ENCODE measurements around the gene TIMM22. TPM values are rescaled to one million over a fixed set of nuclear protein-coding genes. Genes with fewer than 3 reads are reported as not detected.

Gene TIMM22
- total RNA-seq, 1 donor from 2014 or later, result 14.1 TPM

DNA sequence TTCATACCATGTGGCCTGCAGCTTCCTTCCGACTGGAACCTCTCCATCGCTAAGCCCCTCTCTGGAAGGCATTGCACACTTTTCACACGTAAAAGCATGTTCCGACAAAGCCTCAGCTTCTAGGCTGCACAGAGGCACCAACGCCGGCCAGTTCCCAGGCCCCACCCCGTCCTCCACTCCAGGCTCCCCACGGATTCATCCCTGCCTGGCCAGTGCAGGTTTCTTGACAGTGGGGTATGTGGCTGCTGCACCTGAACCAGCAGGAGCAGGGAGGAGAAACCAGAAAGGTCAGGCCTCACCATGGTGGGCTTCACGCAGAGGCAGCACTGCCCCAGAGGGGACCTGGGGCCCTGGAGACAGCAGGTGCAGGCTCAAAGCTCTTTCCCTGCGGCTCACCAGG, 14.2 kb downstream of the TIMM22 start:
- no peak overlapping the region for H3K27ac Mint-ChIP-seq
- no peak for DNase-seq (ENCODE audit: low spot score, unreplicated experiment)
- no peak overlapping the region for H3K4me3 Mint-ChIP-seq (ENCODE audit: low read depth)
- no peaks in the 10 kb centered on the region for H3K4me1 Mint-ChIP-seq (ENCODE audit: low read depth)
- peaks cover 1% of the 10 kb centered on the region for H3K36me3 Mint-ChIP-seq (ENCODE audit: insufficient read depth)
- H3K9me3 Mint-ChIP-seq (ENCODE audit: low read depth), result no peaks in the 10 kb centered on the region
- H3K27me3 Mint-ChIP-seq, result no peaks in the 10 kb centered on the region
- TF ChIP-seq CTCF (IDR thresholded peaks at IDR 0.05; ENCODE audit: unreplicated experiment), result no peak

DNA sequence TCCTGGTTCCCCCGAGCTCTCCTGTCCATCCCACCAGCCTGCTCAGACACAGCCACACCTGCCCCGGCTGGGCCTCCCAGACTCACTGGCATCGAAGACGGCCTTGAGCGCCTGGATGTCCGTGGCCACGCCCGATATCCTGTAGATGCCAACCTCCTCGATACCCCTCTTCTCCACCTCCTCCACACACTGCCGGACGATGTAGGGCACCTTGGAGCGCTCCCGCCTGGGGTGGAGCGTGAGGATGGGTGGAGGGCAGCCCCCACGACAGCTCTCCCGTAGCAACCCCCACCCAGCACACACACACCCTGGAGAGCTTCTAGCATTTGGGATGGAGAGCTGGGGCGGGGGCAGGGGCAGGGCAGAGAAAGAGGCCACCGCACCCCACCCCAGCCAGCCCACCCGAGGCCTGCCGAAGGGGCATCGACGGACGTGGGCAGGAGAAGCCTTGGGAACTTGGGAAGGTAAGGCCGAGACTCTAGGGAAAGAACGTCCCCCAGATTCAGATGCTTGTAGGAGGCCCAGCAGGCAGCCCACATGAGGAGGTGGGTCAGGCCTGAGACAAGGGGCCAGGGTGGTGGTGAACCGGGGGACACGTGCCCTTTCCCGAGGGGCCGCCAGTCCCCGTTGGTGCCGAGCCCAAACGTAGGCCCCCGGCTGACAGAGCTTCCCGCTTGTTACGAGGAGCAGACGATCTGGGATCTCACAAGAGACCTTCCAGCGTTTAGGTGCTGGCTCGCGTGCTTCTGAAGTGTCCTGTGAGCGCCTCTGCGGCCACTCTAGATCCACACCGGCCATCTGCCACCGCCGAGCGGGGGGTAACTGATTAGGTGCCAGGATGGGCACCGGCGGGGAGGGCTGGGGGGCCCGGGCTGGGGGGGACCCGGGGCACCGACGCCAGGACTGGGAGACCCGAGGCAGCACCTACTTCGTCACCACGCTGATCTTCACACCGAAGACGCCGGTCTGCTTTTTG, 15.1 kb downstream of the TIMM22 start:
- no peak for DNase-seq (ENCODE audit: low spot score, unreplicated experiment)
- H3K27ac Mint-ChIP-seq, result no peak overlapping the region
- TF ChIP-seq CTCF (IDR thresholded peaks at IDR 0.05; ENCODE audit: unreplicated experiment), result no peak
- no peaks in the 10 kb centered on the region for H3K9me3 Mint-ChIP-seq (ENCODE audit: low read depth)
- peaks cover 1% of the 10 kb centered on the region for H3K36me3 Mint-ChIP-seq (ENCODE audit: insufficient read depth)
- no peaks in the 10 kb centered on the region for H3K27me3 Mint-ChIP-seq
- H3K4me1 Mint-ChIP-seq (ENCODE audit: low read depth), result no peaks in the 10 kb centered on the region
- no peak overlapping the region for H3K4me3 Mint-ChIP-seq (ENCODE audit: low read depth)

- no peak for TF ChIP-seq CTCF (IDR thresholded peaks at IDR 0.05; ENCODE audit: unreplicated experiment)
Observed at GRCh38 chr17:1012823-1013728, 16.1 kb downstream of the TIMM22 start.

GRCh38 chr17:1013729-1014090, 16.8 kb downstream of the TIMM22 start:
- DNase-seq (ENCODE audit: low spot score, unreplicated experiment), result no peak
- no peaks in the 10 kb centered on the region for H3K27me3 Mint-ChIP-seq
- H3K27ac Mint-ChIP-seq, result no peak overlapping the region
- H3K9me3 Mint-ChIP-seq (ENCODE audit: low read depth), result no peaks in the 10 kb centered on the region
- no peak for TF ChIP-seq CTCF (IDR thresholded peaks at IDR 0.05; ENCODE audit: unreplicated experiment)
- no peaks in the 10 kb centered on the region for H3K4me1 Mint-ChIP-seq (ENCODE audit: low read depth)
- no peak overlapping the region for H3K4me3 Mint-ChIP-seq (ENCODE audit: low read depth)
- peaks cover 1% of the 10 kb centered on the region for H3K36me3 Mint-ChIP-seq (ENCODE audit: insufficient read depth)

More at GRCh38 chr17:1012823-1013728, 16.1 kb downstream of the TIMM22 start:
- H3K4me3 Mint-ChIP-seq (ENCODE audit: low read depth), result no peak overlapping the region
- peaks cover 1% of the 10 kb centered on the region for H3K36me3 Mint-ChIP-seq (ENCODE audit: insufficient read depth)
- no peak for DNase-seq (ENCODE audit: low spot score, unreplicated experiment)
- H3K27me3 Mint-ChIP-seq, result no peaks in the 10 kb centered on the region
- no peaks in the 10 kb centered on the region for H3K9me3 Mint-ChIP-seq (ENCODE audit: low read depth)
- no peak overlapping the region for H3K27ac Mint-ChIP-seq
- H3K4me1 Mint-ChIP-seq (ENCODE audit: low read depth), result no peaks in the 10 kb centered on the region

- DNase-seq (ENCODE audit: low spot score, unreplicated experiment), result no peak
- Mint-ChIP-seq H3K4me1 (ENCODE audit: low read depth) (no peaks in the 10 kb centered on the region), H3K36me3 (ENCODE audit: insufficient read depth) (peaks cover 1% of the 10 kb centered on the region), H3K27me3 (no peaks in the 10 kb centered on the region), H3K9me3 (ENCODE audit: low read depth) (no peaks in the 10 kb centered on the region), H3K4me3 (ENCODE audit: low read depth) (no peak overlapping the region), H3K27ac (no peak overlapping the region)
- no peak for TF ChIP-seq CTCF (IDR thresholded peaks at IDR 0.05; ENCODE audit: unreplicated experiment)
Observed at GRCh38 chr17:1018547-1018946, 21.6 kb downstream of the TIMM22 start.

Measured in progenitor cell of endocrine pancreas (in vitro differentiated cells).